AG04449 (cell line): ENCODE data around the gene KHK.

Source experiments
- CTCF ChIA-PET: fragments of 350-600 bp; formaldehyde crosslinking; extraction: SDS; loops from one replicate; lab custom pipeline; 2021; ENCODE audit warnings: antibody characterized with exemption; lab: Yijun Ruan, JAX
- POLR2A ChIA-PET: fragments of 400-600, 350-600 bp; formaldehyde crosslinking; extraction: SDS; loops from one replicate; lab custom pipeline; 2020; ENCODE audit warnings: antibody characterized with exemption, inconsistent platforms; lab: Yijun Ruan, JAX
- DNase-seq: peaks from one replicate; pipeline ENCODE4 v3.0.0-alpha.2; 2010; ENCODE audit warnings: low read depth, low spot score
- H3K4me3 ChIP-seq: 2 replicates; pipeline ENCODE4 v1.5.1; 2011; ENCODE audit warnings: low read depth, mild to moderate bottlenecking, control low read depth, low read length
- CTCF ChIP-seq: IDR thresholded peaks from one replicate; pipeline ENCODE4 v1.5.1; 2011; ENCODE audit warnings: mild to moderate bottlenecking, moderate library complexity, low read length, control low read depth, inconsistent platforms; ENCODE audit not compliant: insufficient read depth; ENCODE audit errors: missing control alignments

The KHK gene

GRCh38 chr2:27077231-27077630 is 9.3 kb upstream of the KHK start:
- no peak for DNase-seq
- ChIA-PET POLR2A (interaction anchor here (0.8 to 1.0 kb wide), 2 partner anchors 8 to 26 kb away, joined by 3 read pairs; no protein-coding TSS in a partner anchor), CTCF (interaction anchor here (1.0 to 2.7 kb wide), 3 partner anchors 8 to 61 kb away, joined by 3 to 12 read pairs (median 11); partner anchors contain the start of gene KHK)
- TF ChIP-seq CTCF = no peak
- H3K4me3 ChIP-seq = no peak overlapping the region

GRCh38 chr2:27078267-27079194 is 8.0 kb upstream of the KHK start, which contains the start of gene EMILIN1:
TSS of gene EMILIN1 (plus strand) at chr2:27078615. CDS start at chr2:27079066, 451 bp downstream.
- ChIA-PET POLR2A (interaction anchor here (0.6 to 2.7 kb wide), 8 partner anchors 10 to 139 kb away, joined by 3 to 26 read pairs (median 4); partner anchors contain the start of gene AGBL5), CTCF (interaction anchor here (0.8 to 2.9 kb wide), 12 partner anchors 9 to 233 kb away, joined by 3 to 13 read pairs (median 4); partner anchors contain the start of genes AGBL5 and KHK)
- peak; percentile 8 for TF ChIP-seq CTCF

GRCh38 chr2:27079233-27080139 is 7.1 kb upstream of the KHK start:
- no peak for TF ChIP-seq CTCF
- H3K4me3 ChIP-seq = peak overlapping the region; percentile 95
- ChIA-PET CTCF (interaction anchor here (0.8 to 2.9 kb wide), 18 partner anchors 8 to 233 kb away, joined by 3 to 13 read pairs (median 4); partner anchors contain the start of genes AGBL5 and KHK), POLR2A (interaction anchor here (0.9 to 2.7 kb wide), 3 partner anchors 15 to 39 kb away, joined by 3 to 26 read pairs (median 8); partner anchors contain the start of gene AGBL5)
- no peak for DNase-seq

More at GRCh38 chr2:27078267-27079194, 8.0 kb upstream of the KHK start, which contains the start of gene EMILIN1:
- peak; percentile 83 for DNase-seq
- peak within 1 kb of the TSS; percentile 95 for H3K4me3 ChIP-seq

- DNase-seq = no peak
- POLR2A ChIA-PET = interaction anchor here (2.7 to 4.6 kb wide), 2 partner anchors 8 to 29 kb away, joined by 26 to 28 read pairs; partner anchors contain the start of genes AGBL5 and OST4
- no peak for TF ChIP-seq CTCF
- peak overlapping the region; percentile 95 for H3K4me3 ChIP-seq
- CTCF ChIA-PET = interaction anchor here (1.0 to 2.9 kb wide), 11 partner anchors 11 to 201 kb away, joined by 3 to 13 read pairs (median 4); no protein-coding TSS in a partner anchor
Measured at GRCh38 chr2:27080140-27080469, 6.5 kb upstream of the KHK start.

DNA sequence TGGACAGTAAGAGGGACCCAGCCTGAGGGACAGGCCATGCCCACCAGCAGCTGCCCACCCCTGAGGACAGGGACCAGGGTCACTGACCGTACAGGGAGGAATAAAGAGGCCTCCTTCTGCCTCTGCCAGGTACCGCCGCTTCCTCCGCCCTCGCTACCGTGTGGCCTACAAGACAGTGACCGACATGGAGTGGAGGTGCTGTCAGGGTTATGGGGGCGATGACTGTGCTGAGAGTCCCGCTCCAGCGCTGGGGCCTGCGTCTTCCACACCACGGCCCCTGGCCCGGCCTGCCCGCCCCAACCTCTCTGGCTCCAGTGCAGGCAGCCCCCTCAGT is 6.0 kb upstream of the KHK start:
- H3K4me3 ChIP-seq = peak overlapping the region; percentile 95
- no peak for TF ChIP-seq CTCF
- no peak for DNase-seq
- ChIA-PET POLR2A (interaction anchor here (0.9 to 4.6 kb wide), 5 partner anchors 9 to 30 kb away, joined by 3 to 28 read pairs (median 15); partner anchors contain the start of genes AGBL5 and OST4), CTCF (interaction anchor here (0.9 to 10.3 kb wide), 22 partner anchors 8 to 234 kb away, joined by 3 to 73 read pairs (median 4); partner anchors contain the start of gene OST4)
